NCI-H2029 treated with DMSO at 0.1 percent for 48 hours (cell line): ENCODE data around the gene MARK3.
"Not testable (repeated sequence)": the region's sequence is repeated elsewhere in the genome, so short reads cannot be mapped to it uniquely, and the experiment has no call there.

Source experiments
- DNase-seq: peaks from one replicate; lab custom pipeline; 2025; lab: John Stamatoyannopoulos, UW

MARK3 gene

DNA sequence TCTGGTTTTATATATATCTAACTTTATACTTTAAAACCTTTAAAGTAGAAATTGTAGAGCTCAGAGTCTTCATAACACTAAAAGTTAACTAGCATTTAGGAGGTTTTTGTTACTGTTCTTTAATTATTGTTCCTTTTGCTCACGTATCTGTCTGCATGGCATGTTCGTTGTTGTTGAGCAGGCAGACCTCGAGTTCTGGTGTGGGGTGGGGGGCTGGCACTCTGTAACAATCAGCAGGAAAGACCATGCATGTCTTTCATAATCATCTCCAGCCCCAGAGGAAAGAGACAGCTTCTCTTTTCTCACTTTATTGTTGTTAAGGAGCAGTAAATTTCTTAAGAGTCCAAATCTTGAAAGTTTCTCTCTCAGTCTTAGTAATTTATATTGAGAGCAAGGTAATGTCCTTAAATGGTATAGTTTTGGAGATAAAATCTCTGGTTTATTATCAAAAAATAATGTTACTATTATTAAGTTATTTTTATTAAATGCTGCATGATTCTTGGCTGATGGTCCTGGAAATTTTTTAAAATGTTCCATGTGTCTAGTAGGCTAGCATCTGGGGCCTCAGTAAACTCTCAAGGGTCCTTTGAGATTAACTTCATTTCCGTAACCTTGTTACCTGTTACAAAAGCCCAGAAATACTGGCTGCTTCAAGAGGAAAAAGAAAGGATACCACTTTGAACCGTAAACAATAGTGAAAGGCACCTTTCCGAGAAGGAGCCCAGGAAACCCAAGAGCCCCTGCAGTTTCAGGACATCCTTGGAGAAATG, 107.1 kb downstream of the MARK3 start:
- no peak for DNase-seq

DNA sequence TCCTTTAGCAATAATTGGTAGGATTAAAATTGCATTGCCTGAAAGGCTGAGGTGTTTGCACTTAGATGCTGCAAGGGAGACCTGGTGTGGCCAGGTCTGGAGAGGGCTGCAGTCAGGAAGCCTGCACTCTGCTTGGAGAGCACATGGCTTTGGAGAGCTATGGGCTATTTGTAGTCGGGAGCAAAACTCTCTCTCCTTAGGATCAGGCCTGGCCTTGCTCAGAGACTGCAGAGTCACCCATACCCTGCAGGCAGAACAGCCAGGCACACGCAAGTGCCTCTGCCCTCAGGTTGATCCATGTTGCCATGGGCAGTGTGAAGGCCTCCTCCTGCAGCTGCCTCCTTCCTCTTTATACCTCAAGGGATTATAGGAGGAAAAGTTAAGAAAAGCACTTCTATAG, 110.6 kb downstream of the MARK3 start:
- DNase-seq, result no peak

DNA sequence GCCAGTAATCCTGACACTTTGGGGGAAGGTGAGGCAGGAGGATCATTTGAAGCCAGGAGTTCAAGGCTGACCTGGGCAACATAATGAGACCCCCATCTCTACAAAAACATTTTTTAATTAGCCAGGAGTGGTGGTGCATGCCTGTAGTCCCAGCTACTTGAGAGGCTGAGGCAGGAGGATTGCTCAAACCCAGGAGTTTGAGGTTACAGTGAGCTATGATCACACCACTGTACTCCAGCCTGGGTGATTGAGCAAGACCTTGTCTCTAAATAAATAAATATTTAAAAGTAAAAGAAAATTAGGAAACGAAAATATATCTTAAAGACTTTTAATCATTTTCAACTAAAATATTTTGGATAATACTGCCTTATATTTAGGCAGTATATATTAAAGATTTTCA, 111.6 kb downstream of the MARK3 start:
- no peak for DNase-seq

DNA sequence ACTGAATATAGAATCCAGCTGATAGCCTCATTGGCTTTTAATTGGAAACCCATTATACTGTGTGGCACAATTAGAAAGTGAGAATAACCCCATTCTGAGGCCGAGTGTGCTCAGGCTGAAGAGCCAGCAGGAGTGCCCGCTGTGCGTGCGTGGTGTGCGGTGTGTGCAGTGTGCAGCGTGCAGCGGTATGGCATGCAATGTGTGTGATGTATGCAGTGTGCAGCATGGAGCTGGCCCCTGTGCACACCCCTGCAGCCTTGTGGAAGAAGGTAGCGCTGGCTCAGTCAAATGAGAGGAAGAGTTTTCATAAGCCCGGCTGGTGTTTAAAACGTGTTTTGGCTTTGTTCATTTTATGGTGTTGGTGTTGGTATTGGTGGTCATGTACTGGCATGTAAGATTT, 114.5 kb downstream of the MARK3 start:
- DNase-seq, result no peak

DNA sequence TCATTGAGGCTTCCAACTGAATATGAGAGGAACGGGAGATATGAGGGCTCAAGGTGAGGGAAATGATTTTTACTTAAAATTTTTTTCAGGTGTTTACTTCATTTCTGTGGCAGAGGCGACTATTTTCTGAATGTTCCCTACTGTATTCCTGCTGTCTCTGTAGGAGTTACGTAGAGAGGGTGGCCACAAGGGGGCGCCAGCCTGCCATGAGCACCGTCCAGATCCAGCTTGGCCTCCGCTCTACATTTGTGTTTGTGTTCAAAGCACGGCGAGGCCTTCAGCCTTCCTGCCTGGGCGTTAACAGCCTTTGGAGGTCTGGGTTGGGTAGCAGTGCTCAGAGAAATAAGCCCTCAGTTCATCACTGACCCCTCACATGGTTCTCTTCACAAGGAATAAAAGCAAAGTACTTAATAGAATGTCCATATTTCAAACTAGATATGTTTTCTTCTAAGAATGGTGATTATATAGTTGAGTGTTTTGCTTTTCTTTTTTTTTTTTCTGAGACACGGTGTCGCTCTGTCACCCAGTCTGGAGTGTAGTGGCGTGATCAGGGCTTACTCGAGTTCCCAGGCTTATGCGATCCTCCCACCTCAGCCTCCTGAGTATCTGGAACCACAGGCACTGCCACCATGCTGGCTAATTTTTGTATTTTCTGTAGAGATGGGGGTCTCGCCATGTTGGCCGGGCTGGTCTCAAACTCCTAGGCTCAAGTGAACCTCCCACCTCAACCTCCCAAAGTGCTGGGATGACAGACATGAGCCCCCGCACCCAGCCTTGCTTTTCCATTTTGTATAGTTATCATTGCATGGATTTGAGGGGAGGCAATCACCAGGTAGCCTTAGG, 115.2 kb downstream of the MARK3 start:
- DNase-seq, result peak; percentile 44

DNA sequence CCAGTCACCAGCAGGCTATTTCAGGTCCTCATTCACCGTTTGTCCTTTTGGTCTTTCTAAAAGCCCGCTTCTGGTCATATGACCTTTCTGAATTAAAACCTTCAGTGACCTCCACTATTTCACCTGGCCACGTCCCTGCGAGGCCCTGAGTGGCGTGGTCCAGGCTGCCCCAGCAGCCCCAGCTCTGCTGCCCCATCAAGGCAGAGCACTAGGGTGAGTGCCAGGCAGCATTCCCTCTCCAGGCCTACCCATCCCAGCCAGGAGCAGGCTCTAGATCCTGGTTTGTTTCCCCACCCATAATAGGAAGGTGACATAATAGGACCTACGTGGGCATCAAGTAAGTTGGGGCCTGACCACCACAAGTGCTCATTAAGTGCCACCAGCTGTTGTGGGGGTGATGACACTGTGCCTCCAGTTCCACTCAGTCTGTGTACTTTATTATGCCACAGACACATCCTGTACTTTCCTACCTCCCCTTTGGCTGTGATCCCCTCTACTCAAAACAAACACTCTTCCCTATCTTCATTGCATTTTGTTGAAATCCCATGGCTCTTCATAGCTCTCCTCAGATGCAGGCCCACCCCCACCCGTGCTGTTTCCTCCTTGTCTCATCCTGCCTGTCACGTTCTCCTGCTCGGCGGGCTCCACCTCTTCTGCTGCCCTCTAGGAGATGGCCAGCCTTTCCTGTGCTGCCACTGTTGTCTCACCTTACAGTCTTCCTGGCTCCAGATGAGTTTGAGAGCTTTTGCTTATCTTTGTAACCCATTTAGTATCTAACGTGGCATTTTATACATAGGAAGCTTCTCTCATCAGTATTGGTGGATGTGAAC, 116.0 kb downstream of the MARK3 start:
- DNase-seq, result no peak

DNA sequence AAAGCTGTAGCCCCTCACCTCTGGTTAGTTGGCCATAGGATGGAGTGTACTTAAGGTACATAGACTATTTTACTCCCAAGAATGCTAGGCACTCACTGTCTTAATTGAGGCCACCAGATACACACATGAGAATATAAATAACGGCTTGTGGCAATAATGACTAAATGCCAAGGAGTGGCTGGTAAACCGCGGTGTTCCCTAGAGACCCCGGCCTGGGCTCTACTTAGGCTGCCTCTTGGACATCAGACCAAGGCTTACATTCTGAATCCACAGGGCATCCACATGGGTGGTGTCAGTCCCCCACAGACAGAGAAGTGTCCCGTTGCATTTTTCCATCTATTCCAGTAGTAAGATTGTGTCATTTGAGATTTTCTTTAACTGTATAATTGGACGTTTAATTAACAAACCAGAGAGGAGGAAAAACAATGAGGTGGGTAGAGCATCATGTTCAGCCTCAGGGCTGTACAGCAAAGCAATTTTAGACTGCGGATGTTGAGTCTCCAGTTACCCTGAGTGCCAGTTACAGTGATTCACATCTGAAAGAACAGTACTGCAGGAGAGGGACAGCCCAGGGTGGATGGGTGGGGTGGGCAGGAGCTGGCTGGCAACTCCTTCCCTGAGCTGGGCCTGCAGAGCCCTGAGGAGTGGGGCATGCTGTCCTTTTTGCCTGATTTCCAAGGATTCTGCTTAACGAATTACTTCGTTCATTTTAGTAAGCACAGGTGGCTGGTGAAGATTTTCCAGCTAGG, 116.9 kb downstream of the MARK3 start:
- DNase-seq, result no peak

DNA sequence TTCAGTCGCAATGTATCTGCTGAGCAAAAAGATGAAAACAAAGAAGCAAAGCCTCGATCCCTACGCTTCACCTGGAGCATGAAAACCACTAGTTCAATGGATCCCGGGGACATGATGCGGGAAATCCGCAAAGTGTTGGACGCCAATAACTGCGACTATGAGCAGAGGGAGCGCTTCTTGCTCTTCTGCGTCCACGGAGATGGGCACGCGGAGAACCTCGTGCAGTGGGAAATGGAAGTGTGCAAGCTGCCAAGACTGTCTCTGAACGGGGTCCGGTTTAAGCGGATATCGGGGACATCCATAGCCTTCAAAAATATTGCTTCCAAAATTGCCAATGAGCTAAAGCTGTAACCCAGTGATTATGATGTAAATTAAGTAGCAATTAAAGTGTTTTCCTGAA, 117.7 kb downstream of the MARK3 start:
- DNase-seq, result no peak

DNA sequence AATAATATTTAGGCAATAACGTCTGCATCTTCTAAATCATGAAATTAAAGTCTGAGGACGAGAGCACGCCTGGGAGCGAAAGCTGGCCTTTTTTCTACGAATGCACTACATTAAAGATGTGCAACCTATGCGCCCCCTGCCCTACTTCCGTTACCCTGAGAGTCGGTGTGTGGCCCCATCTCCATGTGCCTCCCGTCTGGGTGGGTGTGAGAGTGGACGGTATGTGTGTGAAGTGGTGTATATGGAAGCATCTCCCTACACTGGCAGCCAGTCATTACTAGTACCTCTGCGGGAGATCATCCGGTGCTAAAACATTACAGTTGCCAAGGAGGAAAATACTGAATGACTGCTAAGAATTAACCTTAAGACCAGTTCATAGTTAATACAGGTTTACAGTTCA, 118.1 kb downstream of the MARK3 start:
- no peak for DNase-seq

DNA sequence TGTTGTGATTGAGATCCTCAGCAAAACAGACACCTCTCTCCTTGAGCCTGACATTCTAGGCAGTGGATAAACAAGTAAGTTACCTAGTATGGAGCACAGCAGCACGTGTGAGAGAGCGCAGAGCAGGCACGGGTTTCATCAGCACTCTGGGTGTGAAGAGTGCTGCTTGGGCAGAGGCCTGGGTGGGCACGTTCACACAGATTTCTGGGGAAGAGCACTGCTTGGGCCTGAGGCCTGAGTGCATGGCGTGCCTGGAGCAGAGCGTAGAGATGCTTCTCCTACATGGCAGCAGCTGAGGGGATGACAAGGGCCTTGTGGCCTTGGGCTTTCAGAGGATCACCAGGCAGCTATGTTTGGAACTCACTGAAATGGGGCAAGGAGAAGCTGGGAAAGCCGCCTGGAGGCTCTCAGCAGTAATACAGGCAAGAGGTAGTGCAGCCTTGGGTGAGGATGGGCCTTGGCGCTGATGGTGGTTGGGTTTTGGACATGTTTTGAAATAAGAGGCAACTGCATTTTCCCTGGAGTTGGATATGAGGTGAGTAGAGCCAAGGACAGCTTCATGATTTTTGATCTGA, 119.9 kb downstream of the MARK3 start:
- no peak for DNase-seq

DNA sequence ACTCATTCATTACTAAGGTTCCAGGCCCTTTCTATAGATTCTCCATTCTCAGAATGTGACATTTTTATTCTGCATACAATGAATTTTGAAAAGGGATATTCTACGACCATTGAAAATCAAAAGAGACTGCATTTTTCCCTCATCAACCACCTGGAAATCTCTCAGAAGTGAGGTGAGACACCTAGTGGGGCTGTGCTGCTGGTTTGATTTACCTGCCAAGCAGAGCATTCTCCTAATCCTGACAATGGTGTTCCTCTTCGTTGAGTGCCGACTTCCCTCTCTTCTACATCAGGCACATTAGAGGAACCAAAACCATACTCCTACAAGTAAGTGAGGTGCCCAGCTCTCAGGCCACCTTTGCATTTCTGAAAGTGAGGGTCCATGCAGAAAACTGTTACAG, 122.5 kb downstream of the MARK3 start:
- no peak for DNase-seq

DNA sequence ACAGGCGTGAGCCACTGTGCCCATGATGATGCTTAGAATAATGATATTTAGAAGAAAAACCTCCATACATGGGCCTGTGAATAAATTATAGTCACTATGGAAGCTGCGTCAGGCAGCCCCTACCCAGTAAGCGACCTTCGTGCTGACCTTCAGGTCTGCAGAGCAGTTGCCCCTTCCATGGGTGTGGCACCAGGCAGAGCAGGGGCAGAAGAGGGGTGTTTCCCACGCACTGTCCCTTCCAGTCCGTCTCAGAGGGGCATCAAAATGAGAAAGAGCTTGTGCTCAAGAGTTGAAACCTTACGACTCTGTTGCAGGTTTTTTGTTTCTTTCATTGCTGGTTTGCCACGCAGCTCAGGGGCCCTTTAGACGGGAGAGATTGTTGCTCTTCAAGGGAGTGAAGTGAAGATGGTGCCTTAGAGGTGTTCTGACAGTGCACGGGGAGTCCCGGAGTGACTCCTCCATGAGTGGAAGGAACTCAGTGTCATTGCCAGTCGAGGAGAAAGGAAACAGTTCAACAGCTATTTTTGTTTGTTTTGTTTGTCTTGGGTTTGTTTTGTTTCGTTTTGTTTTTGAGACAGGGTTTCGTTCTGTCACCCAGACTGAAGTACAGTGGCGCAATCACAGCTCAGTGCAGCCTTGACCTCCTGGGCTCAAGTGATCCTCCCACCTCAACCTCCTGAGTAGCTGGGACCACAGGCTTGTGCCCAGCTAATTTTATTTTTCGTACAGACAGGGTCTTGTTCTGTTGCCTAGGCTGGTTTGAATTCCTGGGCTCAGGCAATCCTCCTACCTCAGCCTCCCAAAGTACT, 123.5 kb downstream of the MARK3 start:
- DNase-seq, result no peak

DNA sequence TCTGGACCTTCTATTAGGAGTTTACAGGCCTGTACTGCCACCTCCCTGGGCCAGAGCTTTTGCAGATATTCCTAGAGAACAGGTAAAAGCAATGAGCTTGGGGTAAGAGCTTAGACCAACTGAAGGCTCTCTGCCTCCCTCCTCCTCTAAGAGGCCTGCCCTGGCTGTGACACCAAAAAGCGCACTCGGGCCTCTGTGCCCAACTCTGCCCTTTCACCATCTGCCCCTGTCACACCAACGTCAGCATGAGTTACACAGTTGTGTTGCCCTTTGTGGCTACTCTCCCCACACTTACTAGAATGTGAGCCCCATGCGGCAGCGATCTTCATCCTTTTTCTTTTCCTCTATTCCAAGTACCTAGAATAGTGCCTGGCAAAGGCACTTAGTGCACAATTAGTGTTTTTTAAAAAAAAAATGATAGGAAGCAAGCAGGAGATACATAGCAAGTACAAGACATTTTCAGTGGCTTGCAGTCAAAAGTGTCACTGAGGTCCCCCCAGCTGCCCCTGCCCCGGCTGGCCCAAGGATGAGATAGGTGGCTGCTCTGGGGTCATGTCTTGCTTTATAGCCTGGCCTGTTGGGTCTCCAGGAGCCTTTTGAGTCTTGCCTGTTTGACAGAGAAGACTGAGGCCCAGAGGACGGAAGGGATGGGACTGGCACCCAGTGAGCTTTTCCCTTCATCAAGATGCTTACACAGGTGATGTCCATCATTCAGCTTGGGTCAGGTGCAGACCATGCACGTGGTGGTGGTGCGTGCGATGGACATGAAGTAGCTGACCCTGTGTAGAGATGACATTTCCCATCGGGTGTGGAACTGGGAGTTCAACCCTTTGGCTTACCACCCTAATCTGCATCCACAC, 124.9 kb downstream of the MARK3 start:
- DNase-seq, result no peak

DNA sequence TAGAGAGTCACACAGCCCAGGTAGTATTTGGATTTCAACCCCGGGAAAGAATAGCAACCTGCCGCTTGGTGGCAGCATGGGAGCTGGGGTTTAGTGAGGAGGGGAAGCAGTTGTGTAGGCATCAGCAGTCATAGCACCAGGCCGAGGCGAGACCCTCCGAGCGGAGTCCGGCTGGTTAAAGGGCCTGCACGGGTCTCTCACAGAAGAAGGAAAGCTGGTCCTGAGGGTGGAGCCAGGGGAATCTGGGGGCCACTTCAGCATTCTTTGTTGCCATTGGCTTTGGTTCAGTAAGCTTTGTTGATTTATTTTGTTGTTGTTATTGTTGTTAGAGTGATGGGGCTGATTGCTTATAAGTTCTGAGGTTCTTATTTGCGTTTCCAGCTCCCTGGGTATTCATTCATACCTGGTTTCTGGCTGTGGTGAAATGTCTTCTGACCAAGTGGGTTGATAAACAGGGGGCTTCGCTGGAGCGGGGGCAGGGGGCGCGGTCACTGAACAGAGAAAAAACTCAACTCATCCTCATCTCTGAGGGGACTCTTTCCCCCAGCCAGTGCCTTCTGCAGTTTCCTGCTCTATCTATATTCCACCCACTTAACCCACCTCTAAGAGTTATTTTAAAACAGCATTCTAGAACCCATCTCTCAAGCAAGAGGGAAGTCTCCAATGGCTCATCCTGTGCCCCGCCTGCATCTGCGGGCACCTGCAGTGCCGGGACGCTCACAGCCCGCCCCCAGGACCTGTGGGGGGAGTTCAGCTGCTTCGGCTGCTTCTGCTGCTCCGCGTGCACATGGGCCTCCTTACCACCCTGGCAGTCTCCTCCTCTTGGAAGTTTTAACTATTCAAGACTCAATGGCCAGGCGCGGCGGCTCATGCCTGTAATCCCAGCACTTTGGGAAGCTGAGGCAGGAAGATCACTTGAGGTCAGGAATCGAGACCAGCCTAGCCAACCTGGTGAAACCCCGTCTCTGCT, 125.8 kb downstream of the MARK3 start:
- DNase-seq, result no peak

DNA sequence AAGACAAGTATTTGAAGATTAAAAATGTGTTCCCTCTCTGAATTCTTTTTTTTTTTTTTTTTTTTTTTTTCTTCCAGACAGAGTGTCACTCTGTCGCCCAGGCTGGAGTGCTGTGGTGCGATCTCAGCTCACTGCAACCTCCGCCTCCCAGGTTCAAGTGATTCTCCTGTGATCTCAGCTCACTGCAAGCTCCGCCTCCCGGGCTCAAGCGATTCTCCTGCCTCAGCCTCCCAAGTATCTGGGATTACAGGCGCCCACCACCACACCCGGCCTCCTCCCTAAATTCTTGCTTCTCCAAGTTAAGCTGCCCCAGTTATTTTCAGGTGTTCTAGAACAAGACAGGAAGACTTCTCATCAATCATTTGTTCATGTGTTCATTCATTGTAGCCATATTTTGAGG, 127.0 kb downstream of the MARK3 start:
- DNase-seq, result not testable (repeated sequence)

DNA sequence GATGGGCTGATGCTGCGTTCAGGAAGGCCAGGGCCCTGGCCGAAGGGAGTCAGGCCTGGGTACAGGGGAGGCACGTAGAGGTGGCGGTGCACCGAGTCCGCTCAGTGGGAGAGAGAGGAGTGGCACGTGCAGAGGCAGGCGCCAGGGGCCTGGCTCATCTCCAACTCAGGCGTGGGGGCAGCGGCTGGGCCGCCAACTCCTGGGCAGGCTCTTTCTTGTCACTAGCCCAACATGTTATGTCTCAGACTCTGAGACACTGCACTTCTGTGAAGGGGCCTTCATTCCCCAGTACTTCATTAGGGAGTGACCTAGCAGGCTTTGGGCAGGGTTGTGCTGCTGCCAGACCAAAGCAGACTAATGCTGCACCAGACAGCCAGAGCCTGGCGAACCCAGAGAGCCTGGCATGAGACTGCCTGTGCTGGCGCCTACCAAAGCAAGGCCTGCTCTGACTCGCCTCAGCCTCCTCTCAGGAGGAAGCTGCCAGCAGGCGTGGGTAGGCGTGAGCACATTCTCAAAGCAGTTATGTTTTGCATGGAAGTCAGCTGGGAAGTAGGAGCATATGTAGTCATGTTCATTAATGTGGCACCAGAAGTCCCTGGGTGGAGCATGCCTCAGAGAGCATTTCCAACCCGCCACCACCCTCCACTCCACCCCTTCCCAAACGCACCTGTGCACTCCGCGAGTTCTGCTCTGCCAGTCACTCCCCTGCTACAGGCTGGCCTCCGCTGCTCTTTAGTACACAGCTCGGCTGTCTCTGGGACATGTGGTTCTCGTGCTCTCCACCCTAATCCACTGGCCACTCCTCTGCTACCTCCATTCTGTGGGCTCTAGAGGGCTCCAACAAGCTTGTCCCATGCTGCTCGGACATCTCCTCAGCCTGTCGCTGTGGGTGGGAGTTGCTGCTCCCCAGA, 127.7 kb downstream of the MARK3 start:
- peak; percentile 36 for DNase-seq
